Endothelial cell (in vitro differentiated cells): ENCODE measurements around the gene OSBPL10. TPM values are rescaled to one million over a fixed set of nuclear protein-coding genes. Genes with fewer than 3 reads are reported as not detected.

ENCODE experiments used
- DNase-seq: peaks from one replicate; pipeline ENCODE4 v3.0.0; 2021; ENCODE audit warnings: low spot score
- H3K27ac Mint-ChIP-seq: one replicate; pipeline ENCODE4 v1.8.0; 2021; ENCODE audit warnings: mixed read lengths, inconsistent platforms; ENCODE audit not compliant: unreplicated experiment
- H3K27me3 Mint-ChIP-seq: one replicate; pipeline ENCODE4 v1.8.0; 2021; ENCODE audit warnings: mild to moderate bottlenecking, moderate library complexity, mixed read lengths, inconsistent platforms; ENCODE audit not compliant: unreplicated experiment
- H3K36me3 Mint-ChIP-seq: one replicate; pipeline ENCODE4 v1.8.0; 2021; ENCODE audit warnings: mild to moderate bottlenecking, low read depth, mixed read lengths, inconsistent platforms; ENCODE audit not compliant: unreplicated experiment
- H3K4me1 Mint-ChIP-seq: one replicate; pipeline ENCODE4 v1.8.0; 2021; ENCODE audit warnings: mild to moderate bottlenecking, mixed read lengths, inconsistent platforms; ENCODE audit not compliant: unreplicated experiment
- H3K4me3 Mint-ChIP-seq: one replicate; pipeline ENCODE4 v1.8.0; 2021; ENCODE audit warnings: mild to moderate bottlenecking, mixed read lengths, inconsistent platforms; ENCODE audit not compliant: unreplicated experiment
- H3K9me3 Mint-ChIP-seq: one replicate; pipeline ENCODE4 v1.8.0; 2021; ENCODE audit warnings: mixed read lengths, inconsistent platforms; ENCODE audit not compliant: unreplicated experiment
- total RNA-seq: library from RNA; stranded (reverse); fragmentation: NEBNext Ultra II Directional; extraction: Animal tissue kit (Norgen Biotek cat#: 25700); gene quantifications from one replicate; pipeline ENCODE4 v1.2.1, GENCODE V29; 2021; ENCODE audit not compliant: unreplicated experiment
- TF ChIP-seq, protein P1 (sequence below): fragments of 200-600 bp; sonication (generic); IDR thresholded peaks from one replicate; pipeline ENCODE4 v1.5.0; 2021; ENCODE audit warnings: antibody characterized with exemption; ENCODE audit not compliant: unreplicated experiment

Gene OSBPL10
- total RNA-seq, 1 donor from 2014 or later = 61.0 TPM

GRCh38 chr3:31701286-31701685, 279.8 kb downstream of the OSBPL10 start:
- peaks cover 7% of the 10 kb centered on the region for H3K4me1 Mint-ChIP-seq
- no peak overlapping the region for H3K4me3 Mint-ChIP-seq
- no peak for DNase-seq
- H3K9me3 Mint-ChIP-seq = no peaks in the 10 kb centered on the region
- TF ChIP-seq, protein P1, sequence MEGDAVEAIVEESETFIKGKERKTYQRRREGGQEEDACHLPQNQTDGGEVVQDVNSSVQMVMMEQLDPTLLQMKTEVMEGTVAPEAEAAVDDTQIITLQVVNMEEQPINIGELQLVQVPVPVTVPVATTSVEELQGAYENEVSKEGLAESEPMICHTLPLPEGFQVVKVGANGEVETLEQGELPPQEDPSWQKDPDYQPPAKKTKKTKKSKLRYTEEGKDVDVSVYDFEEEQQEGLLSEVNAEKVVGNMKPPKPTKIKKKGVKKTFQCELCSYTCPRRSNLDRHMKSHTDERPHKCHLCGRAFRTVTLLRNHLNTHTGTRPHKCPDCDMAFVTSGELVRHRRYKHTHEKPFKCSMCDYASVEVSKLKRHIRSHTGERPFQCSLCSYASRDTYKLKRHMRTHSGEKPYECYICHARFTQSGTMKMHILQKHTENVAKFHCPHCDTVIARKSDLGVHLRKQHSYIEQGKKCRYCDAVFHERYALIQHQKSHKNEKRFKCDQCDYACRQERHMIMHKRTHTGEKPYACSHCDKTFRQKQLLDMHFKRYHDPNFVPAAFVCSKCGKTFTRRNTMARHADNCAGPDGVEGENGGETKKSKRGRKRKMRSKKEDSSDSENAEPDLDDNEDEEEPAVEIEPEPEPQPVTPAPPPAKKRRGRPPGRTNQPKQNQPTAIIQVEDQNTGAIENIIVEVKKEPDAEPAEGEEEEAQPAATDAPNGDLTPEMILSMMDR = no peak
- peaks cover 2% of the 10 kb centered on the region for H3K27me3 Mint-ChIP-seq
- no peak overlapping the region for H3K27ac Mint-ChIP-seq
- H3K36me3 Mint-ChIP-seq = peaks cover 32% of the 10 kb centered on the region

GRCh38 chr3:31699309-31699953, 281.6 kb downstream of the OSBPL10 start:
- Mint-ChIP-seq H3K4me1 (no peaks in the 10 kb centered on the region), H3K9me3 (no peaks in the 10 kb centered on the region), H3K4me3 (no peak overlapping the region), H3K36me3 (peaks cover 32% of the 10 kb centered on the region), H3K27me3 (peaks cover 2% of the 10 kb centered on the region), H3K27ac (no peak overlapping the region)
- TF ChIP-seq, protein P1 = no peak
- no peak for DNase-seq

- H3K4me3 Mint-ChIP-seq = no peak overlapping the region
- TF ChIP-seq, protein P1 = no peak
- H3K36me3 Mint-ChIP-seq = peaks cover 26% of the 10 kb centered on the region
- no peaks in the 10 kb centered on the region for H3K4me1 Mint-ChIP-seq
- H3K27me3 Mint-ChIP-seq = peaks cover 2% of the 10 kb centered on the region
- no peak for DNase-seq
- no peak overlapping the region for H3K27ac Mint-ChIP-seq
- H3K9me3 Mint-ChIP-seq = no peaks in the 10 kb centered on the region
Observed at GRCh38 chr3:31696815-31697548, 284.1 kb downstream of the OSBPL10 start.

DNA sequence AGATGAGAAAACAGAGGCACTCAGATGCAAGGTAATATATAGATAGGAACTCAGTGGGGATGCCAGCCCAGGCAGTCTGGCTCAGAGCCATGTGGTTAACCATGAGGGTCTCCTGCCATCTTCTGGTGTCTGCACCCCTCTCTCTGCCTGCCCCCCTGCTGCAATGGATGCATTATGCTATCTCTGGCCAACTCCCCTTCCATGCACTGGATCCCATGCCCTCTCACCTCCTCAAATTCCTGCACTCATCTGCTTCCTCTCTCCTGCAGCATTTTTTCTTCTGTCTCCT, 285.1 kb downstream of the OSBPL10 start:
- Mint-ChIP-seq H3K36me3 (peaks cover 23% of the 10 kb centered on the region), H3K4me1 (no peaks in the 10 kb centered on the region), H3K27me3 (peaks cover 2% of the 10 kb centered on the region), H3K27ac (no peak overlapping the region), H3K9me3 (no peaks in the 10 kb centered on the region), H3K4me3 (no peak overlapping the region)
- no peak for DNase-seq
- TF ChIP-seq, protein P1 = no peak
